GM12891 (cell line): Measurements from ENCODE around the gene ATG16L2.

Source experiments
- PAX5 ChIP-seq: IDR thresholded peaks from 2 replicates; pipeline ENCODE4 v1.6.1; 2011; ENCODE audit warnings: low read length, moderate library complexity, mild to moderate bottlenecking; ENCODE audit not compliant: insufficient read depth, severe bottlenecking
- POLR2A ChIP-seq: IDR thresholded peaks from 2 replicates; pipeline ENCODE4 v1.6.1; 2011; ENCODE audit warnings: low read depth, low read length, control low read depth
- POLR2AphosphoS5 ChIP-seq: IDR thresholded peaks from 2 replicates; pipeline ENCODE4 v1.6.1; 2011; ENCODE audit warnings: low read depth, low read length, control low read depth
- TAF1 ChIP-seq: IDR thresholded peaks from 2 replicates; pipeline ENCODE4 v1.6.1; 2011; ENCODE audit warnings: low read depth, low read length, control low read depth

GRCh38 chr11:72812604-72812966, 1.6 kb upstream of the ATG16L2 start:
- TF ChIP-seq POLR2A (no peak), POLR2AphosphoS5 (no peak), TAF1 (no peak), PAX5 (no peak)
